Liver (tissue), 9 donors: ENCODE data around the gene RASAL2. TPM values are rescaled to one million over a fixed set of nuclear protein-coding genes. Genes with fewer than 3 reads are reported as not detected.

ENCODE experiments used
- DNase-seq: peaks from one replicate; pipeline ENCODE4 v3.0.0-alpha.2; 2017; ENCODE audit warnings: low spot score
- H3K27ac ChIP-seq, 2 donors: one replicate each; pipeline ENCODE4 v1.7.0; 2013; ENCODE audit warnings: inconsistent platforms in 2 of 2, low read length in 2 of 2, control low read depth in 1 of 2, low read depth in 1 of 2, mild to moderate bottlenecking in 1 of 2
- H3K27me3 ChIP-seq, 4 donors: one replicate each; pipeline versions ENCODE4 v1.6.1 to v1.7.0; 2013; ENCODE audit warnings: low read length in 3 of 4, inconsistent platforms in 1 of 4, mild to moderate bottlenecking in 1 of 4, moderate library complexity in 1 of 4; ENCODE audit not compliant: control insufficient read depth in 4 of 4, insufficient read depth in 4 of 4
- H3K36me3 ChIP-seq, 4 donors: one replicate each; pipeline versions ENCODE4 v1.6.1 to v1.7.0; 2013; ENCODE audit warnings: low read length in 3 of 4, mild to moderate bottlenecking in 3 of 4, low read depth in 1 of 4, moderate library complexity in 1 of 4; ENCODE audit not compliant: control insufficient read depth in 4 of 4, insufficient read depth in 3 of 4
- H3K4me1 ChIP-seq, 4 donors: one replicate each; pipeline versions ENCODE4 v1.6.1 to v1.7.0; 2013; ENCODE audit warnings: low read length in 3 of 4, mild to moderate bottlenecking in 3 of 4, moderate library complexity in 1 of 4; ENCODE audit not compliant: control insufficient read depth in 4 of 4, insufficient read depth in 4 of 4
- H3K4me3 ChIP-seq, 3 donors: one replicate each; pipeline versions ENCODE4 v1.6.1 to v1.7.0; 2013; ENCODE audit warnings: low read length in 3 of 3, control low read depth in 1 of 3, low read depth in 1 of 3, mild to moderate bottlenecking in 1 of 3
- H3K9ac ChIP-seq, 2 donors: one replicate each; pipeline ENCODE4 v1.7.0; 2013; ENCODE audit warnings: low read length in 2 of 2, mild to moderate bottlenecking in 2 of 2, moderate library complexity in 2 of 2, control low read depth in 1 of 2, low read depth in 1 of 2
- H3K9me3 ChIP-seq, 4 donors: one replicate each; pipeline versions ENCODE4 v1.6.1 to v1.7.0; 2013; ENCODE audit warnings: low read length in 3 of 4; ENCODE audit not compliant: control insufficient read depth in 4 of 4
- FOXA2 ChIP-seq: IDR thresholded peaks from 2 replicates; pipeline ENCODE4 v1.6.1; 2016; ENCODE audit warnings: antibody characterized with exemption
- GABPA ChIP-seq, 2 donors: IDR thresholded peaks in 1 of 2; conservative IDR thresholded peaks in 1 of 2; 2 replicates each; pipeline ENCODE4 v1.6.1; 2016; ENCODE audit warnings: antibody characterized with exemption in 2 of 2, mild to moderate bottlenecking in 1 of 2, moderate library complexity in 1 of 2
- HNF4A ChIP-seq, 2 donors: conservative IDR thresholded peaks; 2 replicates each; pipeline ENCODE4 v1.6.1; 2016; ENCODE audit warnings: antibody characterized with exemption in 2 of 2, mild to moderate bottlenecking in 2 of 2
- HNF4G ChIP-seq: IDR thresholded peaks from 2 replicates; pipeline ENCODE4 v1.6.1; 2016; ENCODE audit warnings: antibody characterized with exemption
- JUND ChIP-seq, 2 donors: IDR thresholded peaks; 2 replicates each; pipeline ENCODE4 v1.6.1; 2016; ENCODE audit warnings: antibody characterized with exemption in 2 of 2
- RAD21 ChIP-seq, 2 donors: IDR thresholded peaks; 2 replicates each; pipeline ENCODE4 v1.6.1; 2016; ENCODE audit warnings: antibody characterized with exemption in 2 of 2, mild to moderate bottlenecking in 2 of 2
- RXRA ChIP-seq, 2 donors: IDR thresholded peaks; 2 replicates each; pipeline ENCODE4 v1.6.1; 2017 to 2018; ENCODE audit warnings: antibody characterized with exemption in 2 of 2, mild to moderate bottlenecking in 1 of 2
- WGBS: extraction: QIAGEN DNeasy Blood & Tissue Kit; methylation state at CpG from one replicate; pipeline ENCODE4 v1.1.7; 2013; 5-methylcytosine and 5-hydroxymethylcytosine counted together
- polyA plus RNA-seq, 2 donors: library from polyadenylated mRNA; stranded (reverse) in 1 of 2; unstranded in 1 of 2; fragments of 200-250 nt in 1 of 2; fragments of >200 nt in 1 of 2; fragmentation: Nextera tagmentation in 1 of 2; extraction: Ambion mirVana in 1 of 2; gene quantifications; one replicate each; pipeline versions ENCODE4 v1.2.1 to v1.2.3, GENCODE V29; 2013 to 2015
- total RNA-seq, 2 donors: library from RNA; depleted of rRNA; stranded (reverse); fragments of >200 nt; gene quantifications; one replicate each; pipeline ENCODE4 v1.2.3, GENCODE V29; 2014
- TF ChIP-seq, protein P1 (sequence below): IDR thresholded peaks from 2 replicates; pipeline ENCODE4 v1.6.1; 2016; ENCODE audit warnings: antibody characterized with exemption
- TF ChIP-seq, protein P2 (sequence below): fragments of 150-350 bp; IDR thresholded peaks from 2 replicates; pipeline ENCODE4 v1.5.1; 2017; ENCODE audit warnings: improper control_type of control experiment, low read depth, low read length; ENCODE audit not compliant: missing input control
- TF ChIP-seq, protein P3 (sequence below): IDR thresholded peaks from 2 replicates; pipeline ENCODE4 v1.6.1; 2016; ENCODE audit warnings: antibody characterized with exemption
- donor health status: healthy.
- donor health status: healthy.
- donor health status: healthy.
- donor health status: healthy.
- donor health status: healthy.

The RASAL2 gene
- total and polyA plus RNA-seq, 4 donors: 1.8 to 8.1 (median 4.1) TPM

DNA sequence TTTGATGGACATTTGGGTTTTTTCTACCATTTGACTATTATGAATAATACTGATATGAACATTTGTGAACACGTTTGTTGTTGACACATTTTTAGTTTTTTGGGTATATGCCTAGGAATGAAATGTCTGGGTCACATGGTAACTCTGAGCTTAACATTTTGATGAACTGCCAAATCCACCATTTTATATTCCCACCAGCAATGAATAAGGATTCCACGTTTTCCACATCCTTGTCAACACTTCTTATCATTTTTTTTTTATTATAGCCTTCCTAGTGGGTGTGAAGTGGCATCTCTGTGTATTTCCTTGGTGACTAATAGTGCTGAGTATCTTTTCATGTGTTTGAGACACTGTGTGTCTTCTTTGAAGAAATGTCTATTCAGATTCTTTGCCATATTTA, 67.6 kb downstream of the RASAL2 start:
- 78% methylated on average over 2 of the region's 2 CpGs for WGBS
- Histone ChIP-seq H3K27ac (no peak overlapping the region), H3K36me3 (no peaks in the 10 kb centered on the region), H3K27me3 (no peaks in the 10 kb centered on the region), H3K9me3 (no peaks in the 10 kb centered on the region), H3K9ac (no peak overlapping the region), H3K4me3 (no peak overlapping the region), H3K4me1 (no peaks in the 10 kb centered on the region)
- DNase-seq: no peak
- no peak for TF ChIP-seq RXRA (IDR thresholded peaks at IDR 0.05)
- TF ChIP-seq, protein P1, sequence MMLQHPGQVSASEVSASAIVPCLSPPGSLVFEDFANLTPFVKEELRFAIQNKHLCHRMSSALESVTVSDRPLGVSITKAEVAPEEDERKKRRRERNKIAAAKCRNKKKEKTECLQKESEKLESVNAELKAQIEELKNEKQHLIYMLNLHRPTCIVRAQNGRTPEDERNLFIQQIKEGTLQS: no peak

DNA sequence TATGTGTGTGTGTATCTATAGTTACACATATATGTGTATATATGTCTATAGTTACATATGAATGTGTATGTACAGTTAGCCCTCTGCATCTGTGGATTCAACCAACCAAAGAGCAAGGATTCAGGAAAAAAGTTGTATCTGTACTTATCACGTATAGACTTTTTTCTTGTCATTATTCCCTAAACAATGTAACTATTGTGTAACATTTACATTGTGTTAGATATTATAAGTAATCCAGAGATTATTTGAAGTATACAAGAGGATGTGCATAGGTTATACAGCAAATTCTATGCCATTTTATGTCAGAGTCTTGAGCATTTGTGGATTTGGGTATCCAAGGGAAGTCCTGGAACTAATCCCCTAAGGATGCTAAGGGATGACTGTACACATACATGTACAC, 71.3 kb downstream of the RASAL2 start:
- Histone ChIP-seq H3K36me3 (no peaks in the 10 kb centered on the region), H3K9ac (no peak overlapping the region), H3K4me3 (no peak overlapping the region), H3K27me3 (no peaks in the 10 kb centered on the region), H3K4me1 (no peaks in the 10 kb centered on the region), H3K27ac (no peak overlapping the region), H3K9me3 (no peaks in the 10 kb centered on the region)
- no peak for TF ChIP-seq FOXA2
- TF ChIP-seq GABPA (IDR thresholded peaks at IDR 0.05 in 1 of 2, conservative IDR thresholded peaks at IDR 0.05 in 1 of 2): no peak
- TF ChIP-seq, protein P2, sequence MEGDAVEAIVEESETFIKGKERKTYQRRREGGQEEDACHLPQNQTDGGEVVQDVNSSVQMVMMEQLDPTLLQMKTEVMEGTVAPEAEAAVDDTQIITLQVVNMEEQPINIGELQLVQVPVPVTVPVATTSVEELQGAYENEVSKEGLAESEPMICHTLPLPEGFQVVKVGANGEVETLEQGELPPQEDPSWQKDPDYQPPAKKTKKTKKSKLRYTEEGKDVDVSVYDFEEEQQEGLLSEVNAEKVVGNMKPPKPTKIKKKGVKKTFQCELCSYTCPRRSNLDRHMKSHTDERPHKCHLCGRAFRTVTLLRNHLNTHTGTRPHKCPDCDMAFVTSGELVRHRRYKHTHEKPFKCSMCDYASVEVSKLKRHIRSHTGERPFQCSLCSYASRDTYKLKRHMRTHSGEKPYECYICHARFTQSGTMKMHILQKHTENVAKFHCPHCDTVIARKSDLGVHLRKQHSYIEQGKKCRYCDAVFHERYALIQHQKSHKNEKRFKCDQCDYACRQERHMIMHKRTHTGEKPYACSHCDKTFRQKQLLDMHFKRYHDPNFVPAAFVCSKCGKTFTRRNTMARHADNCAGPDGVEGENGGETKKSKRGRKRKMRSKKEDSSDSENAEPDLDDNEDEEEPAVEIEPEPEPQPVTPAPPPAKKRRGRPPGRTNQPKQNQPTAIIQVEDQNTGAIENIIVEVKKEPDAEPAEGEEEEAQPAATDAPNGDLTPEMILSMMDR: no peak
- no peak for DNase-seq
- WGBS: 94% methylated on average over 1 of the region's 1 CpG

DNA sequence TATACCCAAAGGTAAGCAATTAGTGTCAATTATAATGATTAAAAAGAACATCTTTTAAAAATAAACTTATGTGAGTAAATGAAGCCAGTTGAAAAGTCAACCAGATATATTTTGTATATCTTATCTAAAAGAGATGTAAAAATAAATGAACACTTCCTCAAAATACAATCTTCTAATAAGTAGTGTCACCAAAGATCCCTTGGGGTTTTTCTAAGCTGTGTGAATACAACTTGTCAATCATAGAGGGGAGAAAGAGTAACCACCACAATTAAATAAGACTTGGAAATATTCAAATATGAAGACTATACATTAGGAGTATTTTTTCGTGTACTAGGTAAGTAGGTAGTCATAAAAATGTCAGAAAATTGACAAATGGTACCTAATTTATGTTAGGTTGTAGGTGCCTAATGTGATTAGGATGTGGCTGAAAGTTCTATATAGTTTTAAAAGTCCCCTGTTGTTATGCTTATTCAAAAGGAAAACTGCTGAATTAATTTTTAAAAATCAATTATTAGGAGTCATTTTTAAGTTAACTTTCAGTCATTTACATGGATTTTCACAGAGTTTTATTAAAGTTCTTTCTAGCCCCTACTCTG, 72.6 kb downstream of the RASAL2 start:
- Histone ChIP-seq H3K27me3 (no peaks in the 10 kb centered on the region), H3K9ac (no peak overlapping the region), H3K36me3 (no peaks in the 10 kb centered on the region), H3K4me1 (no peaks in the 10 kb centered on the region), H3K27ac (no peak overlapping the region), H3K4me3 (no peak overlapping the region), H3K9me3 (no peaks in the 10 kb centered on the region)
- 81% methylated on average over 1 of the region's 1 CpG for WGBS
- no peak for DNase-seq
- TF ChIP-seq, protein P3, sequence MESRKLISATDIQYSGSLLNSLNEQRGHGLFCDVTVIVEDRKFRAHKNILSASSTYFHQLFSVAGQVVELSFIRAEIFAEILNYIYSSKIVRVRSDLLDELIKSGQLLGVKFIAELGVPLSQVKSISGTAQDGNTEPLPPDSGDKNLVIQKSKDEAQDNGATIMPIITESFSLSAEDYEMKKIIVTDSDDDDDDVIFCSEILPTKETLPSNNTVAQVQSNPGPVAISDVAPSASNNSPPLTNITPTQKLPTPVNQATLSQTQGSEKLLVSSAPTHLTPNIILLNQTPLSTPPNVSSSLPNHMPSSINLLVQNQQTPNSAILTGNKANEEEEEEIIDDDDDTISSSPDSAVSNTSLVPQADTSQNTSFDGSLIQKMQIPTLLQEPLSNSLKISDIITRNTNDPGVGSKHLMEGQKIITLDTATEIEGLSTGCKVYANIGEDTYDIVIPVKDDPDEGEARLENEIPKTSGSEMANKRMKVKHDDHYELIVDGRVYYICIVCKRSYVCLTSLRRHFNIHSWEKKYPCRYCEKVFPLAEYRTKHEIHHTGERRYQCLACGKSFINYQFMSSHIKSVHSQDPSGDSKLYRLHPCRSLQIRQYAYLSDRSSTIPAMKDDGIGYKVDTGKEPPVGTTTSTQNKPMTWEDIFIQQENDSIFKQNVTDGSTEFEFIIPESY: no peak
- TF ChIP-seq HNF4G (no peak), JUND (IDR thresholded peaks at IDR 0.05) (no peak), HNF4A (conservative IDR thresholded peaks at IDR 0.05) (no peak), RAD21 (IDR thresholded peaks at IDR 0.05) (no peak)
